ENCODE results near the gene PAGR1.

PAGR1 gene

GRCh38 chr16:29837841-29838240 lies 21.9 kb downstream of the PAGR1 start:
- no peak for DNase-seq (ENCODE audit: low spot score)

DNA sequence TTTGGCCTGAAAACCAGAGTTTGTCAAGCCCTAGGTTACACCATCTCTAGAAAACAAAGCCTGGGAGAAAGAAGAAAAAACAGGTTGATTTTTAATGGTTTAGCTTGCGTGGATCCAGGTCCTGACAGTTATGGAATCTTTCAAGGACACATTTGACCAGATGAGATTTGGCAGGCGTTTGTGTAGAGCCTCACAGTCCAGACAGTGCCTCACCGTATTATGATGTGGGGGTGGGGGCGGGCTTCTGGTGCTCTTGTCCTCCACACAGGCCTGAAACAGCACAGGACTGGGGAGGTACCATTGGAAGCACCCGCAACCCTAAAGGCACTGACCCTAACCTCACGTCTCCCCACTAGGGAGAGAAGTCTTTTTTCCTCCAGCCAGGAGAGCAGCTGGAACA lies 23.9 kb downstream of the PAGR1 start:
- DNase-seq (ENCODE audit: low spot score) = no peak

GRCh38 chr16:29840240-29840639 lies 24.3 kb downstream of the PAGR1 start:
- DNase-seq (ENCODE audit: low spot score) = no peak

GRCh38 chr16:29841631-29842030 lies 25.7 kb downstream of the PAGR1 start:
- DNase-seq (ENCODE audit: low spot score) = no peak

GRCh38 chr16:29842732-29843346 lies 26.9 kb downstream of the PAGR1 start:
- no peak for DNase-seq (ENCODE audit: low spot score)

- no peak for DNase-seq (ENCODE audit: low spot score)
Measured at GRCh38 chr16:29843931-29844330, 28.0 kb downstream of the PAGR1 start.

- no peak for DNase-seq (ENCODE audit: low spot score)
Measured at GRCh38 chr16:29844575-29845331, 28.8 kb downstream of the PAGR1 start.

DNA sequence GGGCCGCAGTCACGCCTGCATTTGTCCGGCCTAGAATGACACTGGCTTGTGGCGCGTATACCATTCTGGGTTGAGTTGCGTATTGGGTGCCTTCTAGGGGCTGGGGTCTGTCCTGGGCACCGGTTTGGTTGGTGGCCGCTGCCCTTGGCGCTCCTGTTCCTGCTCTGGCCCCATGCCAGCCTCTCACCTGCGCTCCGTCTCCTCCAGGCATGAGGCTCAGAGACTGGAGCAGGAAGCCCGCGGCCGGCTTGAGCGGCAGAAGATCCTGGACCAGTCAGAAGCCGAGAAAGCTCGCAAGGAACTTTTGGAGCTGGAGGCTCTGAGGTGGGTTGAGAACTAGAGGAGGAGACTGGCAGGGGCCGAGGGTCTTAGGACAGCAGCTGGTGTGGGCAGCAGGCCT lies 29.7 kb downstream of the PAGR1 start:
- no peak for DNase-seq (ENCODE audit: low spot score)

DNA sequence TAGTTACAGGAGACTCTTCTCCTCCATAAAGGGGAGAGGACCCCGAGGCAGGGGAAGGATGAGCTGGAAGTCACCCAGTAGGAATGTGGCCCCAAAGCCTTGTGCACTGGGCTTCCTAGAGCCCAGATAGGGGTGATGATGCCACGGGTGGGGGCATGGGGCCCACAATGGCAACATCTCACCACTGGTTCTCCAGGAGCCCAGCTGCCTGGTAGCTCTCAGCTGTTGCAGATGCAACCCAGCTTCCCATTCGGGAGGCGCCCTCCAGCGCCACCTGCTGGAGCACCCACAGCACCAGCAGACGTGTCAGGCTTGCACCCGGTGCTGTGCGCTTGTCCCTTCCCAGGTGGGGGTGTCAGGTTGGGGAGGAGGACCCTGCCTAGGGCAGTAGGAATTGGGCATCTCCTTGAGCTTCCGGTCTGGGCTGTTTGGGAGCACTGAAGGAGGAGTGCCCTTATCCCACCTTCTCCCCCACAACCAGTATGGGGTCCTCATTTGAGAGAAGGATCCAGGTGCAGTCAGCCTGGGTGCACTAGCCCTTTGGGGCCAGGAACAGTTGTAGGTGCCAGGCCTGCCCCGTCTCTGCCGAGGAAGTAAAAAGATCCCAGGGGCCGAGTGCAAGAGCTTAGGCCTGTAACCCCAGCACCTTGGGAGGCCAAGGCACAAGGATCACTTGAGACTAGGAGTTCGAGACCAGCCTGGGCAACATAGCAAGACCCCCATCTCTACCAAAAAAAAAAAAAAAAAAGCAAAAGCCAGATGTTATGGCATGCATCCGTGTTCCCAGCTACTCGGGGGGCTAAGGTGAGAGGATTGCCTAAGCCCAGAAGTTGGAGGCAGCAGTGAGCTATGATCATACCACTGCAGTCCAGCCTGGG lies 32.7 kb downstream of the PAGR1 start:
- DNase-seq (ENCODE audit: low spot score) = peak; percentile 81

- no peak for DNase-seq (ENCODE audit: low spot score)
Measured at GRCh38 chr16:29849505-29849904, 33.6 kb downstream of the PAGR1 start.

GRCh38 chr16:29850998-29851397 lies 35.0 kb downstream of the PAGR1 start:
- no peak for DNase-seq (ENCODE audit: low spot score)

- DNase-seq (ENCODE audit: low spot score) = peak; percentile 28
Measured at GRCh38 chr16:29852654-29853053, 36.7 kb downstream of the PAGR1 start.

DNA sequence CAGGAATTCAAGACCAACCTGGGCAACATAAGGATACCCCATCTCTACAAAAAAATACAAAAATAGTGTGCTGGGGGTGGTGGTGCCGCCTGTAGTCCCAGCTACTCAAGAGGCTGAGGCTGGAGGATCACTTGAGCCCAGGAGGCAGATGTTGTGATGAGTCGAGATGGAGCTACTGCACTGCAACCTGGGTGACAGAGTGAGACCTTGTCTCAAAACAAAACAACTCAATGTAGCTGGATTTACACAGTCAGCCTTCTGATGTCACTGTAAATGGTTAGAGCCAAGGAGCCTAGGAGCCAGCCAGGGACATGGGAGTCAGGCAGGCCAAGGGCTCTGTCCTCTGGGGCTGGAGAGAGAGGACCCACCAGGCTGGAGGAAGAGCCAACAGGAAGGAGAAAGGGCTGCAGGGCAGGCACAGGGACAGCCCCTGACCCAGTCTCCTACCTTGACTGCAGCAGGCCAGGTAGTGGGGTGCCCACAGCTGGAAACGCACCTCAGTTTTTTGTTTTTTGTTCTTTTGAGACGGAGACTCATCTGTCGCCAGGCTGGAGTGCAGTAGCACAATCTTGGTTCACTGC lies 38.7 kb downstream of the PAGR1 start:
- no peak for DNase-seq (ENCODE audit: low spot score)

- peak; percentile 50 for DNase-seq (ENCODE audit: low spot score)
Measured at GRCh38 chr16:29857133-29857760, 41.3 kb downstream of the PAGR1 start.

- DNase-seq (ENCODE audit: low spot score) = no peak
Measured at GRCh38 chr16:29858149-29858849, 42.3 kb downstream of the PAGR1 start.

GRCh38 chr16:29858974-29859373 lies 43.0 kb downstream of the PAGR1 start:
- DNase-seq (ENCODE audit: low spot score) = no peak

DNA sequence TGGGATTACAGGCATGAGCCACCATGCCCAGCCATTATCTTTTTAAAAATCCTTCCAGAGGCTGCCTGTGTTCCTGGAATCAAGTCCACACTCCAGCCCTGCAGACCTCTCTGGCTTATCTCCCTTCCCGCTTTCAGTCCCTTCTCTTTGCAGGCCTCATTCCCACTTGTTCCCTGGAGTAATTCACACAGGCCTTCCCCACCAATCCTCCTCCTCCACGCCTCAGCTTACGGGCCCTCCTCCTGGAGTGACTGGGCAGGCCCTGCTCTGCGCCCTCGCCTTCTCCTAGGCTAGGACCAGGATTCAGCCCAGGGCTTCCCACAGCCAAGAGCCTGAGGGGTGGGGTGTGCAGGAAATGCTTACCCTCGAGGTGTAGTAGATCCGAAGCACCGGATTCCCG lies 44.3 kb downstream of the PAGR1 start:
- no peak for DNase-seq (ENCODE audit: low spot score)

- peak; percentile 27 for DNase-seq (ENCODE audit: low spot score)
Measured at GRCh38 chr16:29862383-29862883, 46.5 kb downstream of the PAGR1 start.

DNA sequence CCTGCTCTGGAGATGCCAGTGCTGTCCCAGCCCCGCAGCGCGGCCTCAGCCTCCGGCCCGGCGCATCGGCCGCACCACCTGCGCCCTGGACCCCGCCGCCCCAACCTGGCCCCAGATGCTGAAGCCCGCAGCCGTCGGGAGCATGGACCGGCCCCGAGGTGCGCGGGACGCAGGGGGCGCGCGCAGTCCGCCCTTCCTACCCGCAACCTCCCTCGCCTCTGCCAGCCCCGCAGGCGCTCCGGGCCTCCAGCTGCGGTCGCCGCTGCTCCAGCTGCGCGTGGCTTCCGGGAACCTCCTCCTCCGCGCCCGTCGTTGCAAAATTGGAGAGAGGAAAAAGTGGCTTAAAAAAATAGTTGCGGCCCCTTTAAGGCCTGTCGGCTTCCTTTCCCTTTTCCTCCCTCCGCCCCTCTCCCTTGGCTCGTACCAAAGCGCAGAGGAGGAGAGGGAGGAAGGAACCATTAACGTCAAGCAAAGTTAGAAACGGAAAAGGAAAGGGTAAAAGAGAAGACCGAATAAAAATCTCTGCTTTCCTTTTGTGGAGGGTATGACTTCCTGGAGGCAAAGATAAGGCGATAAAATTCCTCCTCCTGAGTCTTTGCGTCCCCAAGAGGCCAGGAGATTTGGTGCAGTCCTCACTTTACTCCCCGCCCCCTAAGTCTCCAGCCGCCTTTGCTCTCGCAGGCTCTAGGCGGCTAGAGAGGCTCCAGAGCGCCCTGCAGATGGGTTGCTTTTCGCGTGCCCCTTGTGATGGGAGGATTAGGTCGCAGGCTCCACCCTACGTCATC lies 47.1 kb downstream of the PAGR1 start, which contains the start of gene CDIPT:
Gene CDIPT, minus strand, starts transcription at position 343 of the 785 bp plus-strand sequence. CDS start 369 bp downstream, outside the sequence.
- DNase-seq (ENCODE audit: low spot score) = peak; percentile 95

DNA sequence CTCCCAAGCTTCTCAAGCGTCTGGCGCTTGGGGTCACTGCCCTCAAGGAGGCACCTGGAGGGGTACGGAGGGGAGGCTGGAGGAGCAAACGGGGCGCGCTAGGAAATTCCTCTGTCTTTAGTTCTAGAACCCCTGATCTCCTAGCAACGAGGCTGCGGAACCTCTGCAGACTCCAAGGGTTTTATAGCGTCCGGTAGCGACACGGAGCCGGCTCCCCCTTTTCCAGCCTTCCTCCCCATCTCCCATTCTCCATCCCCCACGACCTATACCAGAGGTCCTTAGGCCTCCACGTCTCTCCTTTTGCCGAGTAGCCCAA lies 47.7 kb downstream of the PAGR1 start:
- DNase-seq (ENCODE audit: low spot score) = no peak

Measured in AG08396 (cell line).